Activated CD4-positive, CD25-positive, alpha-beta regulatory T cell treated with anti-CD3 and anti-CD28 coated beads, Interleukin-2, amount 50 U/mL, for 16 hours (primary cell): Measurements from ENCODE around the gene MFSD6.
"Not testable (repeated sequence)": the region's sequence is repeated elsewhere in the genome, so short reads cannot be mapped to it uniquely, and the experiment has no call there.

Experiments used
- DNase-seq: peaks from one replicate; pipeline ENCODE4 v3.0.0-alpha.2; 2020; ENCODE audit warnings: low read depth, low spot score

The MFSD6 gene

DNA sequence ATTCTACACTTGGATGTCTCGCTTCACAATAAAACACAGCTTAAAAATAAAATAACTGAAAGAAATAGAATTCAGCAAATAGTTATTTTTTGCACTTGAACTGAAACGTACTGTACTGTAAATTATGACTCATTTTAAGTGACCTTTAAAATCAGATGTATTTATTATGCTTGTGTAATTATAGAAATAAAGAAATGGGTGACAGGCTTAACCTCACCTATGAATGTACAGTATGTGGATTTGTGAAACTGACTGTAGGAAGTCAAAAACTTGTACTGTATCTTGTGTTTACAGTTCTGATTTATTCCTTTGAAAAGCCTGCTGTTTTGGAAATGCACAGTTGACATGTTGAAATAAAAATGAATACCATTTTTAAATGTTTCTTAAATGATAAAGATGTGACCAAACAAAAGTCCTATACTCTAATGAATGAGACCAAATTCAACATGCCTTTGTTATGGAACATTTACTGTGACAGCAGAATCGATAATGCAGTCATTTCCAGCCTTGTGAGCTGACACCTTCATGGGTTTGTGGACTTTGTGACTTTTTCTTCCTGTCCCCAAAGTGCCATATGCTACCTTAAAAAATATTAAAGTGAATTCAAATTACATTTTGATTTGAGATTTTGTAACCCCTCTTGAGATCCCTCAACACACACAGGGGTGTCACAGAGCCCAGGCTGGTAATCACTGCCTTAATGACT lies 93.7 kb downstream of the MFSD6 start:
- no peak for DNase-seq

DNA sequence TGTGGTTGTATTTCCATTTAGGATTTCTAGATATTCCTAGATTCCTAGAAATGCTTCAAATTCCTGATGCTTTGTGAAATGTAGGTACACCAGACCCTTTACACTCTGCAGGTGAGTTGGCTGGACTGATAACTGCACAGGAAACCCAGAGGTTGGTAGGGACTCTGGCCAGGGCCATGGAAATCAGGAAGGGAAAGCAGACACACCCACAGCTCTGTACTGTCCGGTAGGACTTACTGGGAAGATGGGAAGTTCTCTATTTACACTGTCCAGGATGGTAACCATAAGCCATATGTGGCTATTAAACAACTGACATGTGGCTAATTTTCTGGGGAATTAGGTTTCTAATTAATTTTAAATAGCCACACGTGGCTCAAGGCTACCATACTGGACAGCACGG lies 94.9 kb downstream of the MFSD6 start:
- DNase-seq: no peak

DNA sequence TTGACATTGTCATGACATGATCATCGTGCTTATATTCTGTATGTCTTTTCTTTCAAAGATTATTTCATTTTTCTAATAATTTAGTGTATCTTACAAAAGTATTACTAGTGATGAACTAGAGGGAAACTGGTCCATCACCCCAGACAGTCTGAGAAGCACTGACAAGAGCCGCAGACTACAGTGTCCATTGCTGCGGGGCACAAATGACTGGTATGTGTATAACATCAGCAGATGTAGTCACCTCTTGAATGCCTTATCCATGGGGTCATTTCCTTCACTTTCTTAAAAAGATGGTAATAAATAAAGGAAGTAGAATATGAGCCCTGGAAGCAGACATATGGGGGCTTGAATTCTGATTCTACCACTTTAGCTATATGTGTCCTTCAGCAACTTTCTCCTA lies 96.8 kb downstream of the MFSD6 start:
- DNase-seq: no peak

DNA sequence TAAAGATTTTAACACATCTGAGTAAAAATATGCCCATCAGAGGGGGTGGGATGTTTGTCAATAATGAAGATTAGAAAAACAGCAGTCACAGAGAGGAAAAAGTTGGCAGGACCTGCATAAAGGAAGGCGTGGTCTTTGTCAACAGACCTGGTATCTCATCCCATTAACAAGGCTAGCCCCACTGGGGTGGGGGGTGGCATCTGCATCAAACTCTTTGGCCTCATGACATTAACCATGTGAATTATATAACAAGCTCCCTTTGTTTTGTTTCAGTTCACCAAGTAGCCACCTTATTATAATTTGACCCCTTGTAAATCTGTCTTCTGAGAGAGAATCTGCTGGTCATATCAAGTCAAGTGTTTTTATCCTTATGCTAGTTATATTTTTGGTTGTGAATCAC lies 97.5 kb downstream of the MFSD6 start:
- DNase-seq: no peak

DNA sequence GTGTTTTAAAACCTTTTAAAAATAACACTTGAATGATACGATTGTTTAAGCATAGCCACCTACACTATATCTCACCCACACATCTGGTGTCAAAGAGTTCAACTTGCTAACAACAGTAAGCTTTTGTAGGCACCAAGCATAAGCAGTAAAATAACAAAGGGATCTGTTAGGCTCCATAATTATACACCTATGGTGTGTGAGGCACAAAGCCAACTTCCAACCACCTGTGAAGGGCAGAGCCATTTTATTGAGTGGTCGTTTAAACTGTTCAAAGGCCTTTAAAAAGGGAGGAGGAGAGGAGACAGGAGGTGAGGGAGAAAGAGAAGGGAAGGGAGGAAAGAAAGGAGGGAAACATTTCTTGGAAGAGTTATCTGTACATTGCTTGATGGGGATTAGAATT lies 98.5 kb downstream of the MFSD6 start:
- no peak for DNase-seq

DNA sequence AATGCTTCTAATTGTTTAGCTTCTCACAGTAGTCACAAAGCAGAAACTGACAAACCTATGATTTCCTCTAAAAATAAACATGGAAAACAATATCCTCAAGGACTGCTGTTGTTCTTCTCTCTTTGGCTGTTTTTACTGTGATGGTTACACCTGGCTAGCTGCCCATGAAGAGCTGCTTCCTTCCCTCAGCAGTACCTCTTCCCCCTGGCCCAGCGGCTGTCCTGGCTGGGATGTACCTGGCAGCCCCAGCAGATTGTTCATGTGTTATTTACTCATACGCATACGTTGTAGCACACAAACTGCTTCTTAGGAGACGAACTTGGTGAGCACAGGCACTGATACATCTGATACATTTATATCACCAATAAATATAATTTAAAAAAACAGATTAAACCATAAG lies 99.0 kb downstream of the MFSD6 start:
- DNase-seq: no peak

DNA sequence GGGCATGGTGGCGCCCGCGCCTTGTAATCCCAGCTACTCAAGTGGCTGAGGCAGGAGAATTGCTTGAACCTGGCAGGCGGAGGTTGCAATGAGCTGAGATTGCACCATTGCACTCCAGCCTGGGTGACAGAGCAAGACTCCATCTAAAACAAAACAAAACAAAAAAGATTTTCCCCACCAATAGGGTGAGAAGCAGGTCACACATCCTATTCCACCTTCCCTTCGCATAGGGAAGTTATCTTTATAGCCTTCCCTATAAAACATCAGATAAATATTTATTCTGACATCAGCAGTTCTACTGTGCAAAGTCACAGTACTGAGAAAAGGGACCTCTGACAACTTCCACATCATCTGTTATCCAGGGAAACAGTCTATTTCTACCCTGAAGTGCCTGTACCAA lies 101.7 kb downstream of the MFSD6 start:
- not testable (repeated sequence) for DNase-seq

DNA sequence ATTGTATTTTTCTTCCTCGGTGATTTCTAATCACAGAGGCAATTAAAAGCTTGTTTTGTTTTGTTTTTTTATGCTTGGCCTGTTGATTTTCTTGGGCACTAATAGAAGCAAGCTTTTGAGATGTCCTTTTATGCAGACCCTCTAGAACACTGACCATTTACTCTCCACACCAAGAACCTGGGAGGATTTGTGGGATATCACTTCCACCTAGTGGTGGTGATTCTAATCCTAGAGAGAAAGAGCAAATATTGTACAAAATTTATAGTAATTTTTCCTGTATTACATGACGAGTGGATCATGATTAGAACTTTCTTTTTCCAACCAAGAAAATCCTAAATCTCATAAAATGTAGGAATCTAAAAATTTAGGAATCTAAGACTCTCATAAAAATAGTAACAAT lies 102.9 kb downstream of the MFSD6 start:
- DNase-seq: no peak

DNA sequence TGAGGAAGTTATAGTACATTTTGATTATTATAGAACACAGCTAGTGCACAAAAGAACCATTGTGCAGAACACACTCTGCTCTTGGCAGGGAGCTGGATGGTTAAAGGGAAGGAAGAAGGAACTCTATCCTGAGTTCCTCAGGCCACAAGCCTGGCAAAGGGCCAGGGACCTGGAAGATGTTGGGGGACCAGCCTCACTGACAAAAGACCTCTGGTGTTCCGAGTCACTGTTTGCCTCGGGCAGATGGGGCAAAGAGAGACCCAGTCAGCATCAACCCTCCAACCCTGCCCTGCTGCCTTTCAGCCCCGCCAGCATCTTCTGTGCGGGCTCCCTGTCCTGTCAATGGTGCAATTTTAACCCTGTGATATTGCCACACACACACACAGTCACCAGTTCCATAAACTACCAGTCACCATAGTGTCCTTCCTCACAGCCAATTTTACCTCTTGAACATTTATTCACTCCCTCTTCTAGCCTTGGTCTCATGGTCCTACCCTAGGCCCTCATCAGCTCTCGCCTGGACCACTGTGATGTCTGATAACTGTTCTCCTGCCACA lies 104.5 kb downstream of the MFSD6 start:
- DNase-seq: no peak

DNA sequence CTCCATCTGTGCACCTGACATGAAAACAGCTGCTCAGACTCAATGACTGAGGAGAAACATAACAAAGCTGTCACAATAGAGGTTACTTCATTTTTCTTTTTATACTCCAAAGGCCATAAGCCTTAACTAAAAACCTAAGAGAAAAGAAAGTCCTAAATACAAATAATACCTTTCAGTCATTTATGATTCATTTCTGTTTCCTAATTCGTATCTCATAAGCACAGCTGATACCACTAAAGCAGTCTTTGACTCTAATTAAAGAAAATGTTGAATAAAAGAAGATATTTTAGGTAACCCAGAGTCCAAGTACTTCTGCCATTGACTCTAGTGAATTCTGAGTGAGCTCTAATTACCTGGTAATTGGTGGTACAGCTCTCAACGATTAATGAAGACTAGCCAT lies 105.7 kb downstream of the MFSD6 start:
- DNase-seq: no peak

DNA sequence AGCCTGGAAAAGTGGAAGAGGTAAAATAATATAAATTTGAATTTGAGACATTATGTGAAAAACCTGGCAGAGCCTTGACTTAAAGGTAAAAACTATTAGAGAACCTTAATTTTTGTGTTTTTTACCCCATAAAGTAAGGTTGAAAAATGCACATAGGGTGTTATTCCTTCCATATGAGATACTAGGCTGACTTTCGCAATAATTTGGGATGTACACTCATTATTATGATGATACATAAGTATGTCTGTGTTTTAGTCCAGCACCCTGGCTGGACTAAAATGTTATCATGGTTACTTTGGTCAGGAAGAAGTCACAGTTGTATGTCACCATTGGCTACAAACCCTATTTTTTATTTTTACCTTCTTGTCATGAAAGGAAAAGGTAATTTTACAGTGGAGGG lies 106.5 kb downstream of the MFSD6 start:
- no peak for DNase-seq

DNA sequence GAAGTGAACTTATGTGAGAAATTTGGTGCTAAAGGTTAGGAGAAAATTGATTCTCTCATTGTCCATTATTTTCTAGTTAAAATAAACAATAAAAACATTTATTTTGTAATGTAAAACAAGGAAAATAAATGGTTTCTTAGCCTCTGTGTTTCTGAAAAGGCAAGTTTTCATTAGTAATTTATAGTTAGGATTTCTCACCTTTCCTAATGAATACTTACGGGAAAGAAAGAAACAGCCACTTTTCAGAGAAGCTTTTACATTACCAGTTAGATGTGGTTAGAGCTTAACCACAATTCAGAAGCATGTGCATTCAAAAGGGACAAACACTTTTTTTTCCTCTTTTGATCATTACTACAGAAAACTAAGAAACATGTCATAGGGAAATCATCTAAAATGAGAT lies 107.5 kb downstream of the MFSD6 start:
- no peak for DNase-seq

DNA sequence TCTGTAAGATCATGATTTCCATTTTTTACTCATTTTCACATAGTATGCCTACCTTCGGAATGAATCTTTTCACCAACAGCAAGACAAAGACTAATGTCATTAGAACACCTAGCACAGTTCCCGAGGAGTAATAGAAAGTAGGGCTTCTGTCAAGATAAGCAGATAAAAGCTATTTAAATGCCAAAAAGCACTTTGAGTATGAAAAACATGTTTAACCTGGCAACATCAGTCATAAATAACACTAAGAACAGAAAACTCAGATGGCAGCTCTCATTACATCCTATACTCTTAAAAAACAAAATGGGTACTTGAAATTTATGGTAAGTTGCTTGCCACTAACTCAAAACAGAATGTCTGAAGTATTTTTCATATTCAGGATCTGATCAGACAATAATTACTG lies 109.3 kb downstream of the MFSD6 start:
- DNase-seq: no peak

DNA sequence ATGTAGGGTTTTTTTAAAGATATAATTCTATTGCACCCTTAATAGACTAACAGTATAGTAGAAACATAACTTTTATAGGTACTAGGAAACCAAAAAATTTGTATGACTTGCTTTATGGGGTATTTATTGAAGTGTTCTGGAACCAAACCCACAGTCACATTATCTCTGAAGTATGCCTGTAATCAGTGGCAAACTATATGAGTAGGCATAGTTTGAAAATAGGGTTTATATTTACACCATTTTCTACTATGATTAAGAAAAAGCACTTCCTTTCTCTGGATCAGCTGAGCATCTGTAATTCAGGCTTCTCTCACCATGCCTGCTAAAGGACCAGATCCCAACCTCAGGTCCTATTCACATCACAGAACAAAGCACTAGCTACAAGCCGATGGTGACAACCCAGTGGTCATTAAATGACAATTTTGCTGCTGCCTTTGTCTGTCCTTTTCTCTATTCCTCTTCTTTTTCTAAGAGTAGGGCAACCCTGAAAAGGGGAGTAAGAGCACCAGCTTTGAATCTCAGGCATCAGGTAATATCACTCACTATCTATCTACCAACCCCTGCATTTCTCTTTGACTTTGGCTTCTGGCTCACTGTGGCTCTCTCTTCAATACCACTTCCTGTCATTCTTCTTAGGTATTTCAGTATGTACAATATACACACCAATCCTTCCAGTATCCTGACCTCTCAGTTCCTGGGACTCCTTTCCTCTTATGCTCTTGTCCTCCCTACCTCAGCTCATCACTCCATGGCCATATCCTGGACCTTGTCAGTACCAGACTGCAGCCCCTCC lies 112.0 kb downstream of the MFSD6 start:
- DNase-seq: no peak

DNA sequence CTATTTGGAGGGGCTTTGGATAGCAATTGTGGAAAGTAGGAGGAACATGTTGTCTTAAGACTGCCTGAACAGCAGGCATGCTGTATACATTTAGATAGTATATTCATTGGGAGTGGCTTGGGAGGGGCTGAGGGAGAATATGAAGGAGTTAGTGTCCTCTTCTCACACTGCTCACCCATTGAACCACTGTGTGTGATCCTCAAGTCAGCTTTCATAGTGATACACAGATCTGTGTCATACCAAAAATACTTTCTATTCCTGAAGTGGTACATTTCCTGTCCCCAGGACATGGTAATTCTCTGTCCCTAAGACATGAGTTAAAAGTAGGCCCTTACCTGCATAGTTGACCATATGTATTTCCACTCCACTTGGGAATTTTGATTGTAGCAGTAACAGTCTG lies 116.8 kb downstream of the MFSD6 start:
- no peak for DNase-seq

DNA sequence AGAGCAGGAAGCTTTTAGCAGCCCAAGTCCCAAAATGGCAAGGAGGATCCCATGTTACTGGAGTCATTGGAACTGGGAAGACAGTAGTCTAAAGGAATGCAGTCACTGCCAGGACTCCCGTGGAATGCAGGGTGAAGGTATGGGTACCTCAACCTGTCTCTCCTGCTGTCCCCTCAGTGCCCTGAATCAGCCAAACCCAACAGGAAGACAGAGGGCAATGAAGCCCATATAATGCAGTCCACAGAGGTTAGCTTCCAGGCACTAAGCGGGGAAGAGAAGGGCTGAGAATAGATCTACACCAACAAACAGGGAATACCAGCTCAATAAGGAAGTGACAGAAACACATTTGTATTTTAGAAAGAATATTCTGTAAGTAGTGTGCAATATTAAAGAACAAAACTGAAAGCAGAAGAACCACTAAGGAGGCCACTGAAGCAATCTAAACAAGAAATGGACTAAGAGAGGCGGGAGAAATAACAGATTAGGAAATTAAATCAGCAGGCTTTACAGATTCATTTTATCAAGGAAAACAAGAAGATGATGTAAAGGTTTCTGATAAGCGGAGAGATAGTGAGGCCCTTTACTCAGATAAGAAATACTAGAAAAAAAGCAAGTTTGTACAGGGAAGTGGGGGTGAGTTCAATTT lies 118.1 kb downstream of the MFSD6 start:
- DNase-seq: no peak

DNA sequence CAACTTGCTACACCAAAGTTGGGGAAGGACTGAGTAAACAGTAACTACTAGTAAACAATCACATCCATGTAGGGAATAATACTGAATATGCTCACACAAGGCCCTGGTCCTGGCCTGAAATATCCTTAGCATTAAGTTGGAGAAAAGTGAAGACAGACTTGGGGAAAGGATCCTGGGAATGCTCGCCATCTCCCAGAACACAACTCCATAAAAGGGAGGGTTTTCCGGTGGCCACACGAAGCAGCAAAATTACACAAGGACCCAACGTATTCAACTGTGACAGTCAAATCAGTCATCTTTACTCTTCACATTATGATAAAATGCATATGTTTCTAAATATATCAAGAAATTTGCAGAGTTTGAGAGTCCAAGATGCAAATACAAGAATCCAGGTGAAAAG lies 119.1 kb downstream of the MFSD6 start:
- DNase-seq: no peak

DNA sequence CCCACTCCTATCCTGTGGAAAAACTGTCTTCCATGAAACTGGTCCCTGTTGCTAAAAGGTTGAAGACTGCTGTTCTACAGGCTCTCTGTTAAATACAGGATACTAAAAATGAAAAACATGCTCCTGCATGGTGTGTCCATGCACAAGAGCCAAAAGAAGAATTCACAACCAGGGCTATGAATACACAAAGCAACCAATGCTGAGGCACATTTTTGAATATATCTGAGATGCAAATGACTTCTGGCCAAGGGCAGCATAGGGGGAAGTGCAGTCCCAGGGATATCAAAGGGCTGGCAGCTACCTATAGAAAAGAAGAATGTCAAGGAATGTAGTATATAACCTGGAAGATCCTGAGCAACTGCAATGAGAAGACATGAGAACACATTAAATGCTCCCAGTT lies 119.8 kb downstream of the MFSD6 start:
- DNase-seq: no peak

DNA sequence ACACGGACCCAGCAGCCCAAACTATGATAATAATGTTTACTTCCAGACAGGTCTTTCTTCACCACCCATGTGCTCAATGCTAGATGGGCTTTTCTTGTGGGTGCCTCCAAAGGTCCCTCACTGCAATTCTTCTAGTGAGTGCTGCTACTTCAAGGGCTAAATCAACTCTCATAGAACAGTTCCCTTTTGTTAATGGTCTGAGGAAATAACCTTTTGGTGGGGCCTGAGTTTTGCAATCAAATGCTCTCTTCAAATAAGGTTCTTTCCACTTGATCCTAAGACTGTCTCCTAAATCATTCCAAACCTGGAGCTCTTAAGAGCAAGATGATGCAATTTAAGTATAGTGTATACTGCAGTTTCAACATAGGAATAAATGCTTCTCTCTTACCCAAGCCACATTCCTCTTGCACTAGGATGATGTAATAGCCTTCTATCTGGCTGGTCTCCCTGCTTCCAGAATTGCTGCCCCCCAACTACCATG lies 120.4 kb downstream of the MFSD6 start:
- no peak for DNase-seq

DNA sequence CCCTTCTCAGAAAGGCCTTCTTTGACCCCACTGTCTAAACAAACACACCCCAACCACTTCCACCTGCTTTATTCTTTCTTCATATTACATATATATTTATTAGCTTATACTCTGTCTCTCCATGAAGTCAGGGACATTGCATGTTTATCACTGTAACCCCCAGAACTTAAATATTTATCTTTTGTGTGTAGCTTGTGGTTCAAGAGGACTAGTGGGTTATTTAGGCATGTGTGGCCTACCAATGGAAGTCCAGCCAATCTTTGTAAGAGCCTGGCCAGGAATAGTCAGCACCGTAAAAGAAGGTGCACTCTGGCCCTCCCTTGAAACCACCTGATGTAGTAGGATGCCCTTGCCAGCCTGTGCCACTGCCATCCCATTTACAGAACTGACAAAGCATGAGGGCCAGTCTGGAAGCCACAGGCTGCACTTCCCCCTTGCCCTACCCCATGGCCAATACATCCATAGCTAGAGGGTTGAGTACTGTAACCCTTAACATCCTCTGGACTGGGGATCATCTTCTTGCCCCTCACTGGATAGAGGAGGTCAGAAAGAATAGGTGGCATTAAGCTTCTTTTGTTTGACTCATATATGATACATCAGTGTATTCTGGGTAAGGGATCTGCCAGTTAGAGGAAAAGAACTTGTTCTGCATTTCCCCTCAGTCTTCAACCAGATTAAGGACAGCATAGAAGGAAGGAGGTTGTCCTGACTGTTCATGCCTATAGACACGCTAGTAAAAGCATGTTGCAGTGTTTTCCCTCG lies 121.5 kb downstream of the MFSD6 start:
- DNase-seq: no peak

DNA sequence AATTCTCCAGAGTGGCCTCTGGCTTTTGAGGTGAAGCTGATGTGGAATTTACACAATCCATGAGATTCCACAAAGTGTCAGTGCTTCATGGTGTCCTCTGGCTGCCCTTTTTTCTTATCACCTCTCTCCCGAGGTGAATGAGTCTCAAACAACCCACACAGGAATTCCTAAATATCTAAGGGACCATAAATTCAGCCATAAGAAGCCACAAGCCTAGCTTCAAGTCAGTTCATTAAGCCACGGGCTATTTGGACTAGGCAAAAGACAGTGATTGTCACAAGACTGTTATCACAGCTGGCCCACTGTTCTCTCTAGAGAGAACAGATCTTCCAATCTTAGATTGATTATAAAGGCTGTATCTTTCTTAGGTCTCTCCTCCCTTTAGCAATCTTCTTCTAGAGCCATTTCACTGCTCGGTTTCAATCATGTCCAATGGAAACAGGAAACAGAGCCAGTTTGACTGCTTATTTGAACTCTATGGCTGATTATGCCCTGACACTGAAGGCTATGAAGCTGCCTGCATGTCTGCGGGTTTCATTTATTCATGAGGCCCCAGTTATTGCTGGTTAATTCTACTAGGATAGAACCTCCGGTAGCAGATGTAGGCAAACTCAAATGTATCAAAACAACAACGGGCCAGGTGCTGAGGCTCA lies 122.2 kb downstream of the MFSD6 start:
- DNase-seq: no peak
